GM23248 (cell line): ENCODE results near the gene CNTRL.

ENCODE experiments used
- EZH2 ChIP-seq: fragments of 200-600 bp; sonication (generic); IDR thresholded peaks from 2 replicates; pipeline ENCODE4 v1.6.1; 2018; ENCODE audit warnings: antibody characterized with exemption, mild to moderate bottlenecking; ENCODE audit not compliant: insufficient read depth, poor library complexity, severe bottlenecking
- EZH2phosphoT487 ChIP-seq: fragments of 200-600 bp; sonication (generic); IDR thresholded peaks from 2 replicates; pipeline ENCODE4 v1.6.1; 2018; ENCODE audit warnings: antibody characterized with exemption, moderate library complexity, mild to moderate bottlenecking, low read depth; ENCODE audit not compliant: insufficient read depth

GRCh38 chr9:121066850-121067249 lies 7.9 kb upstream of the CNTRL start:
- TF ChIP-seq EZH2 (no peak), EZH2phosphoT487 (no peak)
